ENCODE measurements around the gene FDX2.
"Not testable (repeated sequence)": the region's sequence is repeated elsewhere in the genome, so short reads cannot be mapped to it uniquely, and the experiment has no call there.

The FDX2 gene

GRCh38 chr19:10315335-10316214, at the start of gene FDX2:
Gene FDX2, minus strand, starts transcription at chr19:10316015. Its CDS starts 19 bp downstream, at chr19:10315996.
- DNase-seq = peak; percentile 66 to 91 (median 86)

GRCh38 chr19:10365518-10365917, 49.7 kb upstream of the FDX2 start:
- DNase-seq = no peak

- no peak for DNase-seq
These were observed 48.8 kb upstream of the FDX2 start for GRCh38 chr19:10364644-10365043.

- DNase-seq = no peak
These were observed 48.0 kb upstream of the FDX2 start for GRCh38 chr19:10363789-10364281.

GRCh38 chr19:10362259-10362658, 46.4 kb upstream of the FDX2 start:
- no peak for DNase-seq

- no peak for DNase-seq
These were observed 45.8 kb upstream of the FDX2 start for GRCh38 chr19:10361569-10362011.

GRCh38 chr19:10356431-10356830, 40.6 kb upstream of the FDX2 start:
- DNase-seq = no peak

- peak in 3 of 6 experiments; percentile 13 to 21 (median 19) for DNase-seq
These were observed 38.1 kb upstream of the FDX2 start for GRCh38 chr19:10353793-10354391.

- DNase-seq = no peak
These were observed 37.2 kb upstream of the FDX2 start for GRCh38 chr19:10352764-10353671.

GRCh38 chr19:10346509-10346908, 30.7 kb upstream of the FDX2 start:
- DNase-seq = no peak

GRCh38 chr19:10344780-10345179, 29.0 kb upstream of the FDX2 start:
- DNase-seq = no peak

- no peak for DNase-seq
These were observed 27.7 kb upstream of the FDX2 start for GRCh38 chr19:10343495-10343894.

- no peak for DNase-seq
These were observed 24.2 kb upstream of the FDX2 start for GRCh38 chr19:10339977-10340376.

GRCh38 chr19:10339380-10339960, 23.7 kb upstream of the FDX2 start, which contains the start of gene ICAM3:
Gene ICAM3, minus strand, starts transcription at chr19:10339624. Its CDS starts 10 bp downstream, at chr19:10339614.
- peak in 5 of 6 experiments; percentile 26 to 62 (median 39) for DNase-seq

GRCh38 chr19:10338940-10339339, 23.1 kb upstream of the FDX2 start:
- no peak for DNase-seq

- not testable (repeated sequence) for DNase-seq
These were observed 20.9 kb upstream of the FDX2 start for GRCh38 chr19:10336725-10337124.

GRCh38 chr19:10335352-10335985, 19.7 kb upstream of the FDX2 start:
- DNase-seq = no peak

- DNase-seq = peak in 3 of 6 experiments; percentile 11 to 14 (median 12)
These were observed 19.0 kb upstream of the FDX2 start for GRCh38 chr19:10334588-10335351.

GRCh38 chr19:10333758-10334587, 18.2 kb upstream of the FDX2 start:
- DNase-seq = no peak

Measured in stimulated activated naive CD4-positive, alpha-beta T cell (primary cell).